GM21619 (cell line): ENCODE data around the gene TGFB1I1.
"Not testable (repeated sequence)": the region's sequence is repeated elsewhere in the genome, so short reads cannot be mapped to it uniquely, and the experiment has no call there.

Experiments used
- ATAC-seq: cut with Tn5 transposase; IDR thresholded peaks from one replicate; pipeline ENCODE4 v1.9.1; 2021; ENCODE audit not compliant: unreplicated experiment

TGFB1I1 gene

DNA sequence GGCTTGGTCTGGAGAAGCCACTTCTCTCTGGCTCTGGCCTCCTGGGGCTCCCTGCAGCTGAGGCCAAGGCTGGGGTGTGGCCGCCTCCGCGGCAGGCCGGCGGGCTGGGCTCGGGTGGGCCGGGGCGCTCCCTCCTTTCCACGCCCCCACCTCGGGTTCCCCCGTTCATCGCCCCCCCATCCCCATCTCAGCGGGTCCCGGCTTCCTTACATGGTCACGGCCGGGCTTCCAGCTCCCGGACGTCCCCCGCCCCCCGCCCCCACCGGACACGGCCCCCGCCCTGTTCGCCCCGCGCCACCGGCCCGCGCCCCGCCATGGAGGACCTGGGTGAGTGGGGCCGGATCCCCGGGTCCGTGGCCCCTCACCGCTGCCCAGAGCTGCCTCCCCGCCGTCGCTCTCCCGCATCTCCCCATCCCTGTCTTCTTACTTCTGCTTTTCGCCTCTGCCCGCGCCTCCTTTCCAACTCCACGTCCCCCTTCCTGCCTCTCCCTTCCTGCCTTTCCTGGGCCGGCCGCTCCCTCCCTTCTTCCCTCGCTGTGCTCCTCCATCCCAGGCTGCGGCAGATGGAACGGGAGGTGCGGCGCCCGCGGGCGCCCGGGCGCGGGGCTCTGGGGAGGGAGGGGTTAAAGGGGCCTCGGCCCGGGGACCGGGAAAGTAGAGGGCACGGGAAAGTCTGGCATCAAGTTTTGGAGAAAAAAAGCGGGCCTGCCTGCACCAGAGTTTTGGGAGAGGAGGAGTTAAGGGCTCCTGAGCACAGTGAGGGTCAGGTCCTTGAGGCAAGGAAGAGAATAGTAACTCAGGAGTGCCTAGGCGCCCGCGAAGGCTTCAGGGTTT, at the start of gene TGFB1I1:
TSS of gene TGFB1I1 (plus strand) at position 278 of the 834 bp plus-strand sequence. CDS start at position 315, 37 bp downstream.
- ATAC-seq: no peak

DNA sequence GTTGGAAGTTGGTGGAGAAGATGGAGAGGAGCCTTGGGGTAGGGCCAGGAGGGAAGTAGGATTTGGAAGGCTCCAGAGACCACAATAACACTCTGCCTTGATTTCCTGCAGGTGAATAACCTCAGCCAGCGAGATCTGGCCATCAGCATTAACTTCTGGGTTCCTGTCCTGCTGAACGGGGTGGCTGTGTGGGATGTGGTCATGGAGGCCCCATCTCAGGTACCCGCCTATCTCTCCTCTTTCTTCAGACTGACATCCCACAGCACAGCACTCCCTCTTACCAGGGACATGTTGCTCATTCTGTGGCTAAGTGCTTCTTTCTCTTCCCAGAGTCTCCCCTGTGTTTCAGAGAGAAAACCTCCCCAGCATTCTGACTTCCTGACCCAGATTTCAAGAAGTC, 48.7 kb upstream of the TGFB1I1 start:
- no peak for ATAC-seq

DNA sequence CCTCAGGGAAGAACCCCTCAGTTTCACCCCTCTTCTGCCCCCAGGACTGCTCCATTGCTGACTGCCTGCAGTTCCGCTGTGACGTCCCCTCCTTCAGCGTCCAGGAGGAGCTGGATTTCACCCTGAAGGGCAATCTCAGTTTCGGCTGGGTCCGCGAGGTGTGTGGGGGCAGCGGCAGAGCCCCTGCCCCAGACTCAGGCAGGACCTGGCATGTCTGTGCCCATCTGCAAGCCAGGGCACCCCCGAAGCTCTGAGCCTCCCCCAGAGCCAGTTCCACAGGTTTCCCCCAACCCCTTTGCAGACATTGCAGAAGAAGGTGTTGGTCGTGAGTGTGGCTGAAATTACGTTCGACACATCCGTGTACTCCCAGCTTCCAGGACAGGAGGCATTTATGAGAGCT, 48.2 kb upstream of the TGFB1I1 start:
- no peak for ATAC-seq

DNA sequence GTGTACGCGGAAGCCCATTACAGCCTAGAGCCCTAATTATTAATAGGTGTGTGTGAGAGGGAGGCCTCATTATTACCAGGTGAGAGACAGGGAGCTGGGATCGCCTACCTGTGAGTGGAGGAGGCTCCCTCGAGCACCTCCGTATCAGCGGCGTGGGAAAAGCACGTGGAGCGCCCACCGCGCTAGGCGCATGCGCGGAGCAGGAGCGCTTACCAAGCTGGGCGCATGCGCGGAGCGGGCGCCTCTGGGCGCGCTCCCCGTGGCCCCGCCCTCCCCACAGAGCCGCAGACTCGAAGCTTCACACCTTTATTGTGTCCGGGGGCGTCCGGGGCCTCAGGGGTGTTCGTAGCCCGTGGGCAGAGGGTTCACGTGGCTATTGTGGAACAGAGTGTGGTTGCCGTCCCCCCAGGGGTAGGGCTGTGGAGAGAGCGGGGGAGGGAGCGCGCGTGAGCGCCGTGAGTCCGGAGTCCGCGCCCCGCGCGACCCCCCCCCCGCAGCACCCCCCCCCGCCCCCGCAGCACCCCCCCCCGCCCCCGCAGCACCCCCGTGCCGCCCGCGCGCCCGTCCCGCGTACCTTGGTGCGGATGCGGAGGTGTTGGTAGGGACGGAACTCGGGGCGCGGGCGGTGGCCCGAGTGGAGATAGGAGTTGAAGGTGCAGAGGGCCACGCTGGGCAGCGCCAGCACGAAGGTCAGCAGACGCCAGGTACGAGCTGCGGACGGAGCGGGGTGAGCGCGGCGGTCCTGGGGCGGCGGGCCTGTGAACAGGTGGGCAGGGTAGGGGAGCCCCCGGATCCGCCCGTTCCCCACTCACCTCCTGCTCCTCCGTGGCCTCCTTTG, 44.3 kb upstream of the TGFB1I1 start:
- no peak for ATAC-seq

DNA sequence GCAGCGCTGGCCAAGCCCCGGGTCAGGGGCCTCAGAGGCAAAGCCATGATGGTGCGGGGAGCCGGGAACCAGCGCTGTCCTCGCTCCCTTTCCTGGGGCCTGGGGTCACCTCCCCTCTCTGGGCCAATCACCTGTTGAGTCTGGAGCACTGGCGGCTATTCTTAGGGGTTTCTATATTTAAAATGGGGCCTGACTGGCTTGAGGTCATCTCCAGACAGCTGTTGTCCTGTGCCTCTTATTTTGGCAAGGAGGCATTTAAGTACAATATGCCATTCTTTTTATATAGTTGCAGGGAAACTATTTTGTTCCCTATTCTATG, 43.7 kb upstream of the TGFB1I1 start, which contains the start of gene COX6A2:
TSS of gene COX6A2 (minus strand) at position 82 of the 319 bp plus-strand sequence. CDS start at position 47, 35 bp downstream.
- ATAC-seq: no peak

DNA sequence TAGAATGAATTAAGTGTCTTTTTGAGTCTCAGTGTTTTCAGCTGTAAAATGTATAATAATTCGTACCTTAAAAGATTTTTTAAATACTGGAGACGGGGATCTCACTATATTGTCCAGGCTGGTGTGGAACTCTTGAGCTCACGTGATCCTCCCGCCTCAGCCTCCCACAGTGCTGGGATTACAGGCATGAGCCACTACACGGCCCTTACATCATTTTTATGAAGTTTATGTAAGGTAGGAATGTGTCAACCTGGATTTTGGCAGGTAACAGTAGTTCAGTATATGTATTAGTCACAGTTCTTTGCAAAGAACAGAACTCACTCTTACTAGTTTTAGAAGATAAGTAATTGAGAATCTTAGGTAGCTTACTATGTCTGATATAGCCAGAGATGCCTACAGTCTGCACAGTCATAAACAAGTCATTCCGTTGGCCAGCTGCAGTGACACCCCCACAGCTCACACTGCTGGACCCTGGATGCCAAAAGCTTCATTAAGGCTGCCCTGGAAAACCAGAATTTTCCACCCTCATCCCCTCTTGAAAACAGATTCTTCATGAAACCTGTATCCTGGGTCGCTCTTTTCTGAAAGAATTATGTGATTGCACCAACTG, 43.2 kb upstream of the TGFB1I1 start:
- ATAC-seq: no peak

DNA sequence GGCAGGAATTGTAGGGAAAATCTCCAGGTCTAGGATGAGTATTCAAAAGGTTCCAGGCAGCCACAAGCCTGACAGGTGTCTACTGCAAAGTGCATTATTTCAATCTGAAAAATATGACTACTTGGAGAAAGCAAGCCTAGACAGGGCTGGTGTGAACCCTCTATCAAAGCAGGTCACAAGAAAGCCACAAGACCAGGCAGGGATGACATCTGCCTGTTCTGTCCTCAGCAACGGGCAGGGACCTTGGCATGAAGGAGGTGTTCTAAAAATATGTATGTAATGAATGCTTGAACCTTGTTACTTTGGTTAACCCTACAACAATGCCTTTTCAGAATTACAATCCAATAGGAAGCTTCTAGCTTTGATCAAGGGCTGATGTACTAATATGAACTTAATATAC, 42.6 kb upstream of the TGFB1I1 start:
- no peak for ATAC-seq

DNA sequence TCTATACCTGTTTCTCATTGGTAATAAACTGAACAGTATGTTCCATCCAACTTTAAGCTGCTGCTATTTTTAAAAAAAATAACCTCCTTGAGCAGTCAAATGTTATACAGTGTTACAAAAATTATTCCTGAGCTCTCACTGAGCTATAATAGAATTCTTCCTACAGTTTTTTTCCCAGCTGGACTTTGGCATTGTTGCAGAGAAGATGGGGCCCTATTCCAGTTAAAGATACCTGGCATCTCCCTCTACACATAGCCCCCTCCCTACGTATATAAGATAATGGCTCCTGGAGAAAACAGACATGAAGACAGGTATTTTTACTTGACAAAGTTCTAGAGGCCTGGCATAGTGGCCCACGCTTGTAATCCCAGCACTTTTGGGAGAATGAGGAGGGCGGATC, 42.2 kb upstream of the TGFB1I1 start:
- ATAC-seq: no peak

DNA sequence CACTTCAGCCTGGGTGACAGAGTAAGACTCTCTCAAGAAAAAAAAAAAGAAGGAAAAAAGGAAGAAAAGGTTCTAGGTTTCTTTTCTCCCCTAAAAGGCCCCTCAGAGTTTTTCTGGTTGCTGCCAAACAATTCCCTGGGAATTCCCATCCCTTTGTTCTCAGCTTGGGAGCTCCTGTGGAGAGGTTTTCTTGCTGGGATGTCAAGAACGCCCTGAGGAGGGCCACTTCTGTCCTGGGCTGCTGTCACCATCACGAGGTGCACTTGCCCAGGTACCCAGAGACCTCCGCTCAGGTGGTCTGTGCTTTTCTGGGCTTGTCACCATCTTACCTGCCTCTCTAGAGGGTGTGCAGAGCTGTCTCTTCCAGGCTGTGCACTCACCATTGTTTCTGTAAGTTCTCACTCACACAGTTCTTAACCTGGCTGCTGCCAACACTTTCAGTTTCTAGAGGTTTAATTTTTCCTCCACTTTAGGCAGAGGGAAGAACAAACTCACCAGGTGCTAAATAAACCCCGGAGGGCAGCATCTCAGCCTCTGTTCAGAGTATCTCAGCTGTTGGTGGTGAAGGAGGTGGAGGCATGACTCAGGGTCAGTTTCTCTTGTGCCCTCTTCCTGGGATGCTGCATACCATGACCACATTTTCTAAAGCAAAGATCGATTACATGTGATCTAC, 41.4 kb upstream of the TGFB1I1 start:
- no peak for ATAC-seq

DNA sequence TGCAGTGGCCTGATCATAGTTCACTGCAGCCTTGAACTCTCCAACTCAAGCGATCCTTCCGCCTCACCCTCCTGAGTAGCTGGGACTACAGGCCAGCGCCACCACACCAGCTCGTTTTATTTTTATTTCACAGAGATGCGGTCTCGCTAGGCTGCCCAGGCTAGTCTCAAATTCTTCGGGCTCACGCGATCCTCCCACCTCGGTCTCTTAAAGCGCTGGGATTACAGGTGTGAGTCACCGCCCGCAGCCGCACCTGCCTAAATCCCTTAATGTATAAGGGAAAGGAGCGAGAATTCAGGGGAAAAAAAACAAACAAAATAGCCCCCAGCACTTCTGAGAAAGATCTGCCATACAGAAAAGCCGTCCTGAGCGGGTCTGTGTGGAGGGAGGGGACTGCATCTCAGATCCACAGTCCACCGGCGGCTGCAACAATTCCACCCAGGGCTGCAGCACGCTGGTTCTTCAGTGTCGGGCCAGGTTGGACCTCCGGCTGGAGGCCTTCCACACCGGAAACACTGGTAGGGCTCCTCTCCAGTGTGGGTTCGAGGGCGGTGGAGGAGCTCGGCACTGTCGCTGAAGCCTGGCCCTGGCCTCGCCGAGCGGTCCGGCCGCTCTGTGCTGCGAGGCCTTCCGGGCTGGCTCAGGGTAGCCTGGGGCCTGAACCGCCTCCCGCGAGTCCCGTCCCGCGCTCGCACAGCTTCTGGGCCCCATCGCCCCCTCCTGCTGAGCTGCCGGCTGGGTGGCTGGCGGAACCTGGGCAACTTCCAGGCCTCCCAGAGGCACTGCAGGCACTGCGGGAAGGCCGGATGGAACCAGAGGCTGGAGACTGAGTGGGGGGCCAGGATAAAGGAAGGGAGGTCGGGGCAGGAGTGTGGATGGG, 36.4 kb upstream of the TGFB1I1 start:
- no peak for ATAC-seq

DNA sequence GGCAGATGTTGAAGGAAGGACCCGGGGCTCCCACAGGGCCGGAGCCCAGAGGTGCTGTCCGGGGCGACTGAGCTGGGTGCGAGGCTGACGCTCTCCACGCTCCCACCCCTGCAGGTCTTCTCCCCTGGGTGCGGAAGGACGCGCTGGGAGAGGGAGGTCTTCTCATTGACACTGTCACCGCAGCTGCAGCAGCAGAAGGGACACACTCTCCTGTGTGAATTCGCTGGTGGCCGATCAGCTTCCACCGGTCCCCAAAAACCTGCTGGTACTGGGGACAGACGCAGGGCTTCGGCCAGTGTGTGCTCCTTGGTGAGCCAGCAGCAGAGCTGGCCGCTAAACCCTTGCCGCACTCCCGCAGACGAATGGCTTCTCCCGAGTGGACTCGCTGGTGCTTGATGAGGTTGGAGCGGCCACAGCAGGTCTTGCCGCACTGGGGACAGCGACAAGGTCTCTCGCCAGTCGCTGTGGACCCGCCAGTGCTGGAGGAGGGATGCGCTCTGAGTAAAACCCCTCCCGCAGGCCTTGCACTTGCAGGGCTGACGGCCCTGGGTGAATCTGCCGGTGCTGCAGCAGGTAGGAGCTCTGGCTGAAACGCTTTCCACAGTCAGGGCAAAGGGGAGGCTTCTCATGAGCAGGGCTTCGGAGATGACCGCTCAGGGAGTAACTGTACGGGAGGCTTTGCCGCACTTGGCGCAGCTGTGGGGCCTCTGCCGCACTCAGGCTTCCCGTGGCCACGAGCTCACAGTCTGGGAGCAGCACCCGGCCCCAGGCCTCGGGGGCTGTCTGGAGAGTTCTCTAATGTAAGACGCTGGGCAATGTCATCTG, 35.5 kb upstream of the TGFB1I1 start:
- no peak for ATAC-seq

DNA sequence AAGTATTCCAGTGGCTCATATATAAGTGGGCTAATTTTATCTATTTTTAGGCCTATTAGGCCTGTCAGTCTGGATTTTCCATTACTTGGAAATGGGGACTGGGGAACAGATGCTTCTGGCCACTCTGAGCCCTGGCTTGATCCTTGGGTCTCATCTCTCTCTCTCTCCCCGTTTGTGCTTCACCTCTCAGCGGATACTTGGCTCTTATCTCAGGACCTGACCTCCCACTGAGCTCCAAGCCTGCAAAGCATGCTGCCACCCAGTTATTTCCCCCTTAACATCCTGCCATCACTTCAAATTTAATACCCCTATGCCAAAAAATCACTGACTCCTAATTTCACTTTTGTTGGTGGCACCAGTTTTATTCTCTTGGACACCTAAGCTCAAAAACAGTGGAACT, 33.5 kb upstream of the TGFB1I1 start:
- no peak for ATAC-seq

DNA sequence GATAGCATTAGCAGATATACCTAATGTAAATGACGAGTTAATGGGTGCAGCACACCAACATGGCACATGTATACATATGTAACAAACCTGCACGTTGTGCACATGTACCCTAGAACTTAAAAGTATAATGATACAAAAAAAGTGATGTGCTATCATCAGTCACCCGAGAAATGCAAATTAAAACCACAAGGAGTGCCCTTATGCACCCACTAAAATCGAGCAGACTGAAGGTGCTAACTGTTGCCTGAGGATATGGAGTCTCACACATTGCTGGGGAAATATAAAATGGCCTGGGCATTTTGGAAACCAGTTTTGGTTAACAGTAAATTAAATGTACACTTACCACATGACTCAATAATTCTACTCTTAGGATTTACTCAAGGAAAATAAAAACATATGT, 32.9 kb upstream of the TGFB1I1 start:
- ATAC-seq: not testable (repeated sequence)

DNA sequence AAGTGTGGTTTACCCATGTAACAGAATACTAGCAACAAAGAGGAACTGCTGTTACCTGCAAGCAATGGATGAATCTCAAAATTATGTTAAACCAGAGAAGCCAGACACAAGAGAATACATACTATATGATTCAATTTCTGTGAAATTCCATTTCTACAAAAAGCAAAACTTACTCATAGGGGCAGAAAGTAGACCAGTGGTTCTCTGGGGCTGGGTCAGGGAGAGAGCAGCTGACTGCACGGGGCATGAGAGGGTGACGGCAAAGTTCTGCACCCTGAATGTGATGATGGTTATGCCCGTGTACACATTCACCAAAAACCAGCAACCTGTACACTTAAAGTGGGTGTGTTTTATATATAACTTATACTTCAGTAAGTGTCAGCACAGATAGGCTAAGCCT, 32.4 kb upstream of the TGFB1I1 start:
- ATAC-seq: no peak

DNA sequence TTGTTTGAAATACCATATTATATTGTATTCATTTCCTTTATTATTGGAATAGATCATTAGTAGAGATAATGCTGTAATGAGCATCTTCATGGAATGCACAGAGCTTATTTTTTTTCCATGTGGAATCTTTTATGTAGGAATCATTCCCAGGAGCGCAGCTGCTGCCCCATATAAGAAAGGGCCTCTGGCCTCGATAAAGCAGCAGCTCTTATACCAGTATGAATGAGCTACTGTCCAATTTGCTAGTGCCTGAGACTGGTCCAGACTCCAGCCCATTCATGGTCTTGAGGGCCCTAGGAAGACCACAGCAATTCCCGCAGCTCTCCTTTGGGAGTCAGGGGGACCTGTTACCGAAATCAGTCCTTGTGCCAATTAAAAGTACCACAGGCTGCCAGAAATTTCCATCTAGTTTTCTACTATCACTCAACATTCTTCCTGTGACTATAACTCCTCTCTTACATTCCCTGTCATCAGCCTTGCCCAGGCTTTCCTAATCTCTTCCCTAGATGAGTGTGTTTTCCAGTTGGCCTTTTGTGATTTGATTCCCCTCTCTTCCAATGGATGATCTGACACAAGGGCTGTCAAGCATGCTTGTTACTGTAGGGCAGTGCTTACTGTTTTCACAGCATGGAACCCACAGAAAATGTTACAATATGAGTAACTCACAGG, 31.3 kb upstream of the TGFB1I1 start:
- ATAC-seq: no peak

DNA sequence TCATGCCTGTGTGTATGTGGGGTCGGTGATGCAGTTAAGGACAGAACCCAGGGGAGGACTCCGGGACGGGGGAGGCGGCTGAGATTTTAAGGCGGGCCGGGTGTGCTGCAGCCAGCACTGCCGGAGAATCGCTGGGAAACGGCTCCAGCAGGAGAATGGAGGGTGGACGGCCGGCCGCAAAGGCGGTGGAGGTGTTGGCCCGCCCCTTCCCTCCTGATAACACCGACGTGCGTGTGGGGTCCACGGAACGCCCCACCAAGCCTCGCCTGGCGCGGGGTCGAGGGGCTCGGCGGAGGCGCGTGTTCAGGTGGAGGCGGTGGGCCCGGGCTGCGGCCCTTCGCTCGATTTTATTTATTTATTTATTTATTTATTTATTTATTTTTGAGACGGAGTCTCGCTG, 30.0 kb upstream of the TGFB1I1 start:
- no peak for ATAC-seq

DNA sequence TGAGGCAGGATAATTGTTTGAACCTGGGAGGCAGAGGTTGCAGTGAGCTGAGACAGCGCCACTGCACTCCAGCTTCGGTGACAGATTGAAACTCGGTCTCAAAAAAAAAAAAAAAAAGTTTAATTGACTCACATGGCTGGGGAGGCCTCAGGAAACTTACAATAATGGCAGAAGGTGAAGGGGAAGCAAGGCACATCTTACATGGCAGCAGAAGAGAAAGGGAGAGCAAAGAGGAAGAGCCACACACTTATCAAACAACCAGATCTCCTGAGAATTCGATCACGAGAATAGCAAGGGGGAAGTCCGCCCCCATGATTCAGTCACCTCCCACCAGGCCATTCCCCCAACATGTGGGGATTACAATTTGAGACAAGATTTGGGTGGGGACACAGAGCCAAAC, 26.0 kb upstream of the TGFB1I1 start:
- ATAC-seq: not testable (repeated sequence)

DNA sequence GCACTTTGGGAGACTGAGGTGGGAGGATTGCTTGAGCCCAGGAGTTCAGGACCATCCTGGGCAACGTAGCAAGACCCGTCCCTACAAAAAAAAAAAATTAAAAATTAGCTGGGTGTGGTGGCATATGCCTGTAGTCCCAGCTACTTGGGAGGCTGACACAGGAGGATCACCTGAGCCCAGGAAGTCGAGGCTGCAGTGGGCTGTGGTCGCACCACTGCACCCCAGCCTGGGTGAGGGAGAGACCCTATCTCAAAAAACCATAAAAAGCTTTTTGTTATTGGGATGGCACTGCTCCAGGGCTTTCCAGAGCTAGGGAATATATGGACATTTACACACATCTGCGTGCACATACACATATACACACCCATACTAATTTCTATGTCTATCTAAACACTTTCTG, 20.8 kb upstream of the TGFB1I1 start:
- no peak for ATAC-seq
